NOMO-1 (cell line): ENCODE results near the gene FAM114A1.
"Not testable (repeated sequence)": the region's sequence is repeated elsewhere in the genome, so short reads cannot be mapped to it uniquely, and the experiment has no call there.

Experiments used
- DNase-seq, 2 experiments: peaks; one replicate each; lab custom pipeline; 2025; ENCODE audit not compliant: unreplicated experiment in 2 of 2; lab: John Stamatoyannopoulos, UW

FAM114A1 gene

GRCh38 chr4:38928974-38929373 is 61.4 kb downstream of the FAM114A1 start:
- no peak for DNase-seq

GRCh38 chr4:38930204-38930603 is 62.6 kb downstream of the FAM114A1 start:
- DNase-seq, result no peak

GRCh38 chr4:38930707-38931106 is 63.1 kb downstream of the FAM114A1 start:
- DNase-seq, result no peak

GRCh38 chr4:38931125-38931524 is 63.5 kb downstream of the FAM114A1 start:
- DNase-seq, result no peak

- no peak for DNase-seq
These were observed 67.9 kb downstream of the FAM114A1 start for GRCh38 chr4:38935391-38936073.

GRCh38 chr4:38939165-38939564 is 71.6 kb downstream of the FAM114A1 start:
- DNase-seq, result no peak

- DNase-seq, result no peak
These were observed 72.9 kb downstream of the FAM114A1 start for GRCh38 chr4:38940476-38940875.

GRCh38 chr4:38941906-38942305 is 74.3 kb downstream of the FAM114A1 start:
- DNase-seq, result not testable (repeated sequence)

- DNase-seq, result no peak
These were observed 75.7 kb downstream of the FAM114A1 start for GRCh38 chr4:38943343-38943742.

- no peak for DNase-seq
These were observed 76.8 kb downstream of the FAM114A1 start for GRCh38 chr4:38944440-38944839.

- DNase-seq, result no peak
These were observed 79.3 kb downstream of the FAM114A1 start for GRCh38 chr4:38946919-38947318.

- DNase-seq, result no peak
These were observed 80.9 kb downstream of the FAM114A1 start for GRCh38 chr4:38948551-38948950.

GRCh38 chr4:38949411-38950051 is 81.9 kb downstream of the FAM114A1 start:
- no peak for DNase-seq

- DNase-seq, result no peak
These were observed 82.6 kb downstream of the FAM114A1 start for GRCh38 chr4:38950159-38950558.

GRCh38 chr4:38950734-38951133 is 83.1 kb downstream of the FAM114A1 start:
- no peak for DNase-seq

- DNase-seq, result no peak
These were observed 84.0 kb downstream of the FAM114A1 start for GRCh38 chr4:38951598-38951997.

GRCh38 chr4:38952017-38952416 is 84.4 kb downstream of the FAM114A1 start:
- DNase-seq, result no peak

- no peak for DNase-seq
These were observed 87.1 kb downstream of the FAM114A1 start for GRCh38 chr4:38954727-38955126.

- DNase-seq, result no peak
These were observed 88.4 kb downstream of the FAM114A1 start for GRCh38 chr4:38955957-38956356.

GRCh38 chr4:38957261-38957815 is 89.7 kb downstream of the FAM114A1 start:
- no peak for DNase-seq

GRCh38 chr4:38957893-38958292 is 90.3 kb downstream of the FAM114A1 start:
- no peak for DNase-seq
